Measurements from ENCODE around the gene CFHR4. TPM values are rescaled to one million over a fixed set of nuclear protein-coding genes. Genes with fewer than 3 reads are reported as not detected.

CFHR4 gene
- total and polyA plus RNA-seq, 9 donors, result not detected

DNA sequence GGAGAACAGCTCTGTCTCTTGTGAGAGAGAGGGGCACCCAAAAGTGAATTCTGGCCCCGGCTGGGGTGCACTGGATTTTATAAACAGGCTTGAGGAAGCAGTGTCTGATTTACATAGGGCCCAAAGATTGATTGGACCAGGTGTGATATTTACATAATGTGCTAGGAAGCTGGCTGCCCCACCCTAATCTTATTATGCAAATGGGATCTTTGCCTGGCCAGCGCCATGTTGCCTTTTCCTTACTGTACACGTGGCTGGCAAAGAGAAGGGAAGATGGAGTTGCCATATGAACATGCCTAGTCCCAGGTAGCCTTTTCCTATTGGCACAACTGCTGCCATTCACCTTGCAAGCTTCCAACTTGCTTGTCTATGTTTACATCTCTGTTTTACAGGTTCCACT, 29.0 kb upstream of the CFHR4 start:
- no peak overlapping the region for H3K27ac ChIP-seq
- intact Hi-C loops (cut with DNase I), result no loop called here
- 79 to 85% (median 81%) methylated on average over 3 of the region's 3 CpGs for WGBS, 3 donors
- H3K4me3 ChIP-seq, result no peak overlapping the region
- no peaks in the 10 kb centered on the region for H3K4me1 ChIP-seq (ENCODE audit: insufficient read depth)
- no peak for DNase-seq
- H3K9me3 ChIP-seq, result no peaks in the 10 kb centered on the region
- no peaks in the 10 kb centered on the region for H3K36me3 ChIP-seq
- H3K27me3 ChIP-seq, result no peaks in the 10 kb centered on the region
- TF ChIP-seq EP300 (IDR thresholded peaks at IDR 0.05) (no peak), POLR2A (IDR thresholded peaks at IDR 0.05) (no peak)
- TF ChIP-seq, protein P1, sequence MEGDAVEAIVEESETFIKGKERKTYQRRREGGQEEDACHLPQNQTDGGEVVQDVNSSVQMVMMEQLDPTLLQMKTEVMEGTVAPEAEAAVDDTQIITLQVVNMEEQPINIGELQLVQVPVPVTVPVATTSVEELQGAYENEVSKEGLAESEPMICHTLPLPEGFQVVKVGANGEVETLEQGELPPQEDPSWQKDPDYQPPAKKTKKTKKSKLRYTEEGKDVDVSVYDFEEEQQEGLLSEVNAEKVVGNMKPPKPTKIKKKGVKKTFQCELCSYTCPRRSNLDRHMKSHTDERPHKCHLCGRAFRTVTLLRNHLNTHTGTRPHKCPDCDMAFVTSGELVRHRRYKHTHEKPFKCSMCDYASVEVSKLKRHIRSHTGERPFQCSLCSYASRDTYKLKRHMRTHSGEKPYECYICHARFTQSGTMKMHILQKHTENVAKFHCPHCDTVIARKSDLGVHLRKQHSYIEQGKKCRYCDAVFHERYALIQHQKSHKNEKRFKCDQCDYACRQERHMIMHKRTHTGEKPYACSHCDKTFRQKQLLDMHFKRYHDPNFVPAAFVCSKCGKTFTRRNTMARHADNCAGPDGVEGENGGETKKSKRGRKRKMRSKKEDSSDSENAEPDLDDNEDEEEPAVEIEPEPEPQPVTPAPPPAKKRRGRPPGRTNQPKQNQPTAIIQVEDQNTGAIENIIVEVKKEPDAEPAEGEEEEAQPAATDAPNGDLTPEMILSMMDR (IDR thresholded peaks at IDR 0.05), result no peak

DNA sequence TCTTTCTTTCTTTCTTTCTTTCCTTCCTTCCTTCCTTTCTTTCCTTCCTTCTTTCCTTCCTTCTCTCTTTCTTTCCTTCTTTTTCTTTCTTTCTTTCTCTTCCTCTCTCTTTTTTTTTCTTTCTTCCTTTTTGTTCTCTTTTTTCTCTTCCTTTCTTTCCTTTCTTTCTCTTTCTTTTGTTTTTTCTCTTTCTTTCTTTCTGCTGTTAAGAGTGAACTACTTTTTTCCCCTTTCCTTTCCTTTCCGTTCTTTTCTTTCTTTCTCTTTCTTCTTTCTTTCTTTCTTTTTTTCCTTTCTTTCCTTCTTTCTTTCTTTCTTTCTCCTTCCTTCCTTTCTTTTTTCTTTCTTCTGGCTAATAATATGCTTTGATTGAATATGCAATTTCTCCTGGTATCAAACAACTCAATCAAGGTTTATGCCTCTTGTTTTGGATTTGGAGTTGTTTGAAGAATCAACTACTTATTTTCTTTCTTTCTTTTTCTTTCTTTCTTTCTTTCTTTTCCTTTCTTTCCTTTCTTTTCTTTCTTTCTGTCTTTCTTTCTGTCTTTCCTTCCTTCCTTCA, 27.4 kb upstream of the CFHR4 start:
- no peak overlapping the region for H3K4me3 ChIP-seq
- H3K36me3 ChIP-seq, result no peaks in the 10 kb centered on the region
- intact Hi-C loops (cut with DNase I), result no loop called here
- H3K9me3 ChIP-seq, result no peaks in the 10 kb centered on the region
- no peaks in the 10 kb centered on the region for H3K4me1 ChIP-seq (ENCODE audit: insufficient read depth)
- H3K27ac ChIP-seq, result no peak overlapping the region
- no peaks in the 10 kb centered on the region for H3K27me3 ChIP-seq
- 93 to 100% (median 96%) methylated on average over 1 of the region's 1 CpG for WGBS, 3 donors
- TF ChIP-seq EP300 (IDR thresholded peaks at IDR 0.05) (no peak), POLR2A (IDR thresholded peaks at IDR 0.05) (no peak)
- TF ChIP-seq, protein P1 (IDR thresholded peaks at IDR 0.05), result no peak
- no peak for DNase-seq

DNA sequence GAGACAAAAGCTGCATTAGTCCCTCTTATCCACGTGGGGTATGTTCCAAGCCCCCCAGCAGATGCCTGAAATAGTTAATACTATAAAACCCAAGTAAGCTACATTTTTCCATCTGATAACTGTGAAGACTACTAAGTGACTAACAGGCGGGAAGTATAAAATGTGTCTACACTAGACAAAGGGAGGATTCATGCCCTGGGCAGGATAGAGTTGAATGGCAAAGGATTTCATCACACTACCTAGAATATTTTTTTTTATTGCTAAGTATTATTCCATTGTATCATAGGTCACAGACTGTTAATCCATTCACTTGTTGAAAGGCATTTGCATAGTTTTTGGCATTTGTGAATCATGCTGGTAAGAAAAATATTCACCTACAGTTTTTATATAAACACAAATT, 26.4 kb upstream of the CFHR4 start:
- TF ChIP-seq EP300 (IDR thresholded peaks at IDR 0.05) (no peak), POLR2A (IDR thresholded peaks at IDR 0.05) (no peak)
- TF ChIP-seq, protein P1 (IDR thresholded peaks at IDR 0.05), result no peak
- H3K9me3 ChIP-seq, result no peaks in the 10 kb centered on the region
- WGBS, 3 donors, result 65 to 75% (median 69%) methylated on average over 2 of the region's 2 CpGs
- intact Hi-C loops (cut with DNase I), result no loop called here
- no peaks in the 10 kb centered on the region for H3K36me3 ChIP-seq
- no peak overlapping the region for H3K27ac ChIP-seq
- H3K4me3 ChIP-seq, result no peak overlapping the region
- no peak for DNase-seq
- H3K27me3 ChIP-seq, result no peaks in the 10 kb centered on the region
- H3K4me1 ChIP-seq (ENCODE audit: insufficient read depth), result no peaks in the 10 kb centered on the region

DNA sequence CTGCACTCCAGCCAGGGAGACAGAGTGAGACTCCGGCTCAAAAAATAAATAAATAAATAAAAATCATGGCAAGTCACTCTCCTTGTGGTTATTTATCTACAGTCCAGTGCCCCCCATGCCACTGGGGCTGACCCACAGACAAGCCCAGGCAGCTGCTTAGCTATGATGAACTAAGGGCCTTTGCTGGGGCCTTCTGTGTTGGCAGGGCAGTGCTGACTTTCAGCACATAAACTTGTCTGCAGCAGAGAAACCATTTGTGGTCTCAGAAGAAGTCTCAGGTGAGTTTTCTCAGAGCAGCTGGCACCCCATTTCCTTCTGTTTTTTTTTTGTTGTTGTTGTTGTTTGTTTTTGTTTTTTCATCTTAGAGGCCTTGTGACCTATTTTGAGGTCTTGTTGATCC, 20.9 kb upstream of the CFHR4 start:
- TF ChIP-seq, protein P1 (IDR thresholded peaks at IDR 0.05), result no peak
- TF ChIP-seq POLR2A (IDR thresholded peaks at IDR 0.05) (no peak), EP300 (IDR thresholded peaks at IDR 0.05) (no peak)
- no peak for DNase-seq
- Histone ChIP-seq H3K27ac (no peak overlapping the region), H3K4me3 (no peak overlapping the region), H3K9me3 (no peaks in the 10 kb centered on the region), H3K27me3 (no peaks in the 10 kb centered on the region), H3K36me3 (no peaks in the 10 kb centered on the region), H3K4me1 (ENCODE audit: insufficient read depth) (no peaks in the 10 kb centered on the region)
- intact Hi-C loops (cut with DNase I), result no loop called here
- WGBS, 3 donors, result 90 to 95% (median 91%) methylated on average over 1 of the region's 1 CpG
